Measurements from ENCODE around the gene NRP2. TPM values are rescaled to one million over a fixed set of nuclear protein-coding genes. Genes with fewer than 3 reads are reported as not detected.

The NRP2 gene
- total and polyA plus RNA-seq, 2 of the 13 experiments (the other 11 are each of a cell fraction or from before 2014, with no cell fraction given), result 0.65 to 1.4 TPM

- TF ChIP-seq, protein P1, sequence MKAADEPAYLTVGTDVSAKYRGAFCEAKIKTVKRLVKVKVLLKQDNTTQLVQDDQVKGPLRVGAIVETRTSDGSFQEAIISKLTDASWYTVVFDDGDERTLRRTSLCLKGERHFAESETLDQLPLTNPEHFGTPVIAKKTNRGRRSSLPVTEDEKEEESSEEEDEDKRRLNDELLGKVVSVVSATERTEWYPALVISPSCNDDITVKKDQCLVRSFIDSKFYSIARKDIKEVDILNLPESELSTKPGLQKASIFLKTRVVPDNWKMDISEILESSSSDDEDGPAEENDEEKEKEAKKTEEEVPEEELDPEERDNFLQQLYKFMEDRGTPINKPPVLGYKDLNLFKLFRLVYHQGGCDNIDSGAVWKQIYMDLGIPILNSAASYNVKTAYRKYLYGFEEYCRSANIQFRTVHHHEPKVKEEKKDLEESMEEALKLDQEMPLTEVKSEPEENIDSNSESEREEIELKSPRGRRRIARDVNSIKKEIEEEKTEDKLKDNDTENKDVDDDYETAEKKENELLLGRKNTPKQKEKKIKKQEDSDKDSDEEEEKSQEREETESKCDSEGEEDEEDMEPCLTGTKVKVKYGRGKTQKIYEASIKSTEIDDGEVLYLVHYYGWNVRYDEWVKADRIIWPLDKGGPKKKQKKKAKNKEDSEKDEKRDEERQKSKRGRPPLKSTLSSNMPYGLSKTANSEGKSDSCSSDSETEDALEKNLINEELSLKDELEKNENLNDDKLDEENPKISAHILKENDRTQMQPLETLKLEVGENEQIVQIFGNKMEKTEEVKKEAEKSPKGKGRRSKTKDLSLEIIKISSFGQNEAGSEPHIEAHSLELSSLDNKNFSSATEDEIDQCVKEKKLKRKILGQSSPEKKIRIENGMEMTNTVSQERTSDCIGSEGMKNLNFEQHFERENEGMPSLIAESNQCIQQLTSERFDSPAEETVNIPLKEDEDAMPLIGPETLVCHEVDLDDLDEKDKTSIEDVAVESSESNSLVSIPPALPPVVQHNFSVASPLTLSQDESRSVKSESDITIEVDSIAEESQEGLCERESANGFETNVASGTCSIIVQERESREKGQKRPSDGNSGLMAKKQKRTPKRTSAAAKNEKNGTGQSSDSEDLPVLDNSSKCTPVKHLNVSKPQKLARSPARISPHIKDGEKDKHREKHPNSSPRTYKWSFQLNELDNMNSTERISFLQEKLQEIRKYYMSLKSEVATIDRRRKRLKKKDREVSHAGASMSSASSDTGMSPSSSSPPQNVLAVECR (CRISPR knock-in tag; IDR thresholded peaks at IDR 0.05; ENCODE audit: borderline replicate concordance), result no peak
- TF ChIP-seq, protein P2, sequence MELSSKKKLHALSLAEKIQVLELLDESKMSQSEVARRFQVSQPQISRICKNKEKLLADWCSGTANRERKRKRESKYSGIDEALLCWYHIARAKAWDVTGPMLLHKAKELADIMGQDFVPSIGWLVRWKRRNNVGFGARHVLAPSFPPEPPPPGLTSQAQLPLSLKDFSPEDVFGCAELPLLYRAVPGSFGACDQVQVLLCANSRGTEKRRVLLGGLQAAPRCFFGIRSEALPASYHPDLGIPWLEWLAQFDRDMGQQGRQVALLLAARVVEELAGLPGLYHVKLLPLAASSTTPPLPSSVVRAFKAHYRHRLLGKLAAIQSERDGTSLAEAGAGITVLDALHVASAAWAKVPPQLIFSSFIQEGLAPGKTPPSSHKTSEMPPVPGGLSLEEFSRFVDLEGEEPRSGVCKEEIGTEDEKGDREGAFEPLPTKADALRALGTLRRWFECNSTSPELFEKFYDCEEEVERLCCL (CRISPR knock-in tag; IDR thresholded peaks at IDR 0.05; ENCODE audit: borderline replicate concordance), result no peak
- TF ChIP-seq, protein P3, sequence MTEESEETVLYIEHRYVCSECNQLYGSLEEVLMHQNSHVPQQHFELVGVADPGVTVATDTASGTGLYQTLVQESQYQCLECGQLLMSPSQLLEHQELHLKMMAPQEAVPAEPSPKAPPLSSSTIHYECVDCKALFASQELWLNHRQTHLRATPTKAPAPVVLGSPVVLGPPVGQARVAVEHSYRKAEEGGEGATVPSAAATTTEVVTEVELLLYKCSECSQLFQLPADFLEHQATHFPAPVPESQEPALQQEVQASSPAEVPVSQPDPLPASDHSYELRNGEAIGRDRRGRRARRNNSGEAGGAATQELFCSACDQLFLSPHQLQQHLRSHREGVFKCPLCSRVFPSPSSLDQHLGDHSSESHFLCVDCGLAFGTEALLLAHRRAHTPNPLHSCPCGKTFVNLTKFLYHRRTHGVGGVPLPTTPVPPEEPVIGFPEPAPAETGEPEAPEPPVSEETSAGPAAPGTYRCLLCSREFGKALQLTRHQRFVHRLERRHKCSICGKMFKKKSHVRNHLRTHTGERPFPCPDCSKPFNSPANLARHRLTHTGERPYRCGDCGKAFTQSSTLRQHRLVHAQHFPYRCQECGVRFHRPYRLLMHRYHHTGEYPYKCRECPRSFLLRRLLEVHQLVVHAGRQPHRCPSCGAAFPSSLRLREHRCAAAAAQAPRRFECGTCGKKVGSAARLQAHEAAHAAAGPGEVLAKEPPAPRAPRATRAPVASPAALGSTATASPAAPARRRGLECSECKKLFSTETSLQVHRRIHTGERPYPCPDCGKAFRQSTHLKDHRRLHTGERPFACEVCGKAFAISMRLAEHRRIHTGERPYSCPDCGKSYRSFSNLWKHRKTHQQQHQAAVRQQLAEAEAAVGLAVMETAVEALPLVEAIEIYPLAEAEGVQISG (CRISPR knock-in tag; IDR thresholded peaks at IDR 0.05), result no peak
These were observed 60.8 kb downstream of the NRP2 start (continued) for GRCh38 chr2:205743137-205743536.
